HEK293 (cell line): ENCODE measurements around the gene MMP24OS.

Experiments used
- CTCF ChIP-seq: fragments of 450-650 bp; formaldehyde crosslinking; IDR thresholded peaks from 2 replicates; pipeline ENCODE4 v1.5.1; 2016; ENCODE audit warnings: missing biosample characterization, missing genetic modification characterization
- ZBTB1 ChIP-seq: fragments of 450-650 bp; formaldehyde crosslinking; IDR thresholded peaks from 2 replicates; pipeline ENCODE4 v1.5.1; 2016; ENCODE audit warnings: missing biosample characterization, missing genetic modification characterization
- ZBTB20 ChIP-seq: fragments of 450-650 bp; formaldehyde crosslinking; IDR thresholded peaks from 2 replicates; pipeline ENCODE4 v1.5.1; 2016; ENCODE audit warnings: missing biosample characterization, missing genetic modification characterization
- ZNF10 ChIP-seq: fragments of 450-650 bp; formaldehyde crosslinking; IDR thresholded peaks from 2 replicates; pipeline ENCODE4 v1.5.1; 2017; ENCODE audit warnings: missing biosample characterization, missing genetic modification characterization
- ZNF114 ChIP-seq: fragments of 450-650 bp; formaldehyde crosslinking; IDR thresholded peaks from 2 replicates; pipeline ENCODE4 v1.5.0; 2017; ENCODE audit warnings: missing biosample characterization, missing genetic modification characterization
- ZNF155 ChIP-seq: fragments of 450-650 bp; formaldehyde crosslinking; IDR thresholded peaks from 2 replicates; pipeline ENCODE4 v1.5.1; 2016; ENCODE audit warnings: missing biosample characterization, missing genetic modification characterization
- ZNF214 ChIP-seq: fragments of 450-650 bp; formaldehyde crosslinking; IDR thresholded peaks from 2 replicates; pipeline ENCODE4 v1.5.1; 2017; ENCODE audit warnings: missing biosample characterization, mild to moderate bottlenecking, missing genetic modification characterization, borderline replicate concordance
- ZNF274 ChIP-seq, 2 experiments: fragments of 200-500 bp in 1 of 2; fragments of 450-650 bp in 1 of 2; sonication (Bioruptor generic) in 1 of 2; formaldehyde crosslinking in 1 of 2; IDR thresholded peaks; 2 replicates each; pipeline versions ENCODE4 v1.5.1 to v1.6.1; 2014 to 2016; ENCODE audit warnings: borderline replicate concordance in 1 of 2, inconsistent platforms in 1 of 2, low read length in 1 of 2, missing biosample characterization in 1 of 2, missing genetic modification characterization in 1 of 2
- ZNF311 ChIP-seq: fragments of 450-650 bp; formaldehyde crosslinking; IDR thresholded peaks from 2 replicates; pipeline ENCODE4 v1.5.1; 2017; ENCODE audit warnings: missing biosample characterization, missing genetic modification characterization, borderline replicate concordance
- ZNF654 ChIP-seq: fragments of 450-650 bp; formaldehyde crosslinking; IDR thresholded peaks from 2 replicates; pipeline ENCODE4 v1.5.1; 2016; ENCODE audit warnings: low read depth, missing biosample characterization, missing genetic modification characterization
- ZNF777 ChIP-seq: fragments of 450-650 bp; formaldehyde crosslinking; IDR thresholded peaks from 2 replicates; pipeline ENCODE4 v1.5.1; 2017; ENCODE audit warnings: missing biosample characterization, missing genetic modification characterization, borderline replicate concordance
- ZNF791 ChIP-seq: fragments of 450-650 bp; formaldehyde crosslinking; IDR thresholded peaks from 2 replicates; pipeline ENCODE4 v1.5.1; 2016; ENCODE audit warnings: missing biosample characterization, missing genetic modification characterization
- TF ChIP-seq, protein P1 (sequence below): fragments of 450-650 bp; formaldehyde crosslinking; IDR thresholded peaks from 2 replicates; pipeline ENCODE4 v1.5.1; 2016; ENCODE audit warnings: missing biosample characterization, missing genetic modification characterization

GRCh38 chr20:35326740-35327073, 48.8 kb upstream of the MMP24OS start:
- TF ChIP-seq ZNF114 (tag by site-specific recombination) (no peak), ZNF214 (tag by site-specific recombination) (no peak), ZNF274 (IDR thresholded peaks at IDR 0.05; ENCODE audit: low read length) (no peak), ZNF274 (tag by site-specific recombination; IDR thresholded peaks at IDR 0.05; ENCODE audit: borderline replicate concordance) (no peak), ZNF155 (tag by site-specific recombination) (no peak), ZNF791 (no peak), CTCF (tag by site-specific recombination) (no peak), ZNF10 (tag by site-specific recombination) (no peak), ZBTB20 (tag by site-specific recombination) (no peak), ZBTB1 (tag by site-specific recombination) (no peak), ZNF777 (tag by site-specific recombination) (no peak), ZNF311 (no peak), ZNF654 (tag by site-specific recombination) (no peak)
- TF ChIP-seq, protein P1, sequence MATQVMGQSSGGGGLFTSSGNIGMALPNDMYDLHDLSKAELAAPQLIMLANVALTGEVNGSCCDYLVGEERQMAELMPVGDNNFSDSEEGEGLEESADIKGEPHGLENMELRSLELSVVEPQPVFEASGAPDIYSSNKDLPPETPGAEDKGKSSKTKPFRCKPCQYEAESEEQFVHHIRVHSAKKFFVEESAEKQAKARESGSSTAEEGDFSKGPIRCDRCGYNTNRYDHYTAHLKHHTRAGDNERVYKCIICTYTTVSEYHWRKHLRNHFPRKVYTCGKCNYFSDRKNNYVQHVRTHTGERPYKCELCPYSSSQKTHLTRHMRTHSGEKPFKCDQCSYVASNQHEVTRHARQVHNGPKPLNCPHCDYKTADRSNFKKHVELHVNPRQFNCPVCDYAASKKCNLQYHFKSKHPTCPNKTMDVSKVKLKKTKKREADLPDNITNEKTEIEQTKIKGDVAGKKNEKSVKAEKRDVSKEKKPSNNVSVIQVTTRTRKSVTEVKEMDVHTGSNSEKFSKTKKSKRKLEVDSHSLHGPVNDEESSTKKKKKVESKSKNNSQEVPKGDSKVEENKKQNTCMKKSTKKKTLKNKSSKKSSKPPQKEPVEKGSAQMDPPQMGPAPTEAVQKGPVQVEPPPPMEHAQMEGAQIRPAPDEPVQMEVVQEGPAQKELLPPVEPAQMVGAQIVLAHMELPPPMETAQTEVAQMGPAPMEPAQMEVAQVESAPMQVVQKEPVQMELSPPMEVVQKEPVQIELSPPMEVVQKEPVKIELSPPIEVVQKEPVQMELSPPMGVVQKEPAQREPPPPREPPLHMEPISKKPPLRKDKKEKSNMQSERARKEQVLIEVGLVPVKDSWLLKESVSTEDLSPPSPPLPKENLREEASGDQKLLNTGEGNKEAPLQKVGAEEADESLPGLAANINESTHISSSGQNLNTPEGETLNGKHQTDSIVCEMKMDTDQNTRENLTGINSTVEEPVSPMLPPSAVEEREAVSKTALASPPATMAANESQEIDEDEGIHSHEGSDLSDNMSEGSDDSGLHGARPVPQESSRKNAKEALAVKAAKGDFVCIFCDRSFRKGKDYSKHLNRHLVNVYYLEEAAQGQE: no peak
